ENCODE measurements around the gene AOPEP. TPM values are rescaled to one million over a fixed set of nuclear protein-coding genes. Genes with fewer than 3 reads are reported as not detected.
"Not testable (repeated sequence)": the region's sequence is repeated elsewhere in the genome, so short reads cannot be mapped to it uniquely, and the experiment has no call there.

The AOPEP gene
- total RNA-seq, 1 experiment from 2014 or later: 41.0 TPM

GRCh38 chr9:94817291-94818177 is 91.0 kb downstream of the AOPEP start:
- no peak for DNase-seq (ENCODE audit: low spot score)

- DNase-seq (ENCODE audit: low spot score): no peak
Observed at GRCh38 chr9:94818178-94818541, 91.7 kb downstream of the AOPEP start.

GRCh38 chr9:94819161-94819687 is 92.7 kb downstream of the AOPEP start:
- no peak for DNase-seq (ENCODE audit: low spot score)

- DNase-seq (ENCODE audit: low spot score): no peak
Observed at GRCh38 chr9:94821098-94821887, 94.8 kb downstream of the AOPEP start.

GRCh38 chr9:94822273-94822672 is 95.8 kb downstream of the AOPEP start:
- DNase-seq (ENCODE audit: low spot score): no peak

- DNase-seq (ENCODE audit: low spot score): no peak
Observed at GRCh38 chr9:94823710-94824109, 97.2 kb downstream of the AOPEP start.

- no peak for DNase-seq (ENCODE audit: low spot score)
Observed at GRCh38 chr9:94824411-94824810, 97.9 kb downstream of the AOPEP start.

GRCh38 chr9:94824913-94825610 is 98.6 kb downstream of the AOPEP start:
- no peak for DNase-seq (ENCODE audit: low spot score)

- DNase-seq (ENCODE audit: low spot score): no peak
Observed at GRCh38 chr9:94825611-94825958, 99.1 kb downstream of the AOPEP start.

- no peak for DNase-seq (ENCODE audit: low spot score)
Observed at GRCh38 chr9:94826044-94826443, 99.5 kb downstream of the AOPEP start.

- no peak for DNase-seq (ENCODE audit: low spot score)
Observed at GRCh38 chr9:94826644-94827410, 100.3 kb downstream of the AOPEP start.

GRCh38 chr9:94827584-94828304 is 101.2 kb downstream of the AOPEP start:
- no peak for DNase-seq (ENCODE audit: low spot score)

GRCh38 chr9:94829380-94830070 is 103.0 kb downstream of the AOPEP start:
- no peak for DNase-seq (ENCODE audit: low spot score)

GRCh38 chr9:94830071-94830604 is 103.6 kb downstream of the AOPEP start:
- not testable (repeated sequence) for DNase-seq (ENCODE audit: low spot score)

- DNase-seq (ENCODE audit: low spot score): no peak
Observed at GRCh38 chr9:94833802-94834201, 107.3 kb downstream of the AOPEP start.

GRCh38 chr9:94837404-94837803 is 110.9 kb downstream of the AOPEP start:
- DNase-seq (ENCODE audit: low spot score): no peak

GRCh38 chr9:94839398-94839797 is 112.9 kb downstream of the AOPEP start:
- DNase-seq (ENCODE audit: low spot score): no peak

GRCh38 chr9:94840738-94841137 is 114.2 kb downstream of the AOPEP start:
- no peak for DNase-seq (ENCODE audit: low spot score)

GRCh38 chr9:94843134-94843533 is 116.6 kb downstream of the AOPEP start:
- DNase-seq (ENCODE audit: low spot score): no peak

- no peak for DNase-seq (ENCODE audit: low spot score)
Observed at GRCh38 chr9:94846739-94847138, 120.2 kb downstream of the AOPEP start.

Measured in A172 (cell line).